HG02642 (cell line): ENCODE results near the gene LATS1.
"Not testable (repeated sequence)": the region's sequence is repeated elsewhere in the genome, so short reads cannot be mapped to it uniquely, and the experiment has no call there.

Experiments
- ATAC-seq: cut with Tn5 transposase; IDR thresholded peaks from one replicate; pipeline ENCODE4 v1.9.1; 2021; ENCODE audit warnings: mild to moderate bottlenecking; ENCODE audit not compliant: unreplicated experiment, poor library complexity

The LATS1 gene

DNA sequence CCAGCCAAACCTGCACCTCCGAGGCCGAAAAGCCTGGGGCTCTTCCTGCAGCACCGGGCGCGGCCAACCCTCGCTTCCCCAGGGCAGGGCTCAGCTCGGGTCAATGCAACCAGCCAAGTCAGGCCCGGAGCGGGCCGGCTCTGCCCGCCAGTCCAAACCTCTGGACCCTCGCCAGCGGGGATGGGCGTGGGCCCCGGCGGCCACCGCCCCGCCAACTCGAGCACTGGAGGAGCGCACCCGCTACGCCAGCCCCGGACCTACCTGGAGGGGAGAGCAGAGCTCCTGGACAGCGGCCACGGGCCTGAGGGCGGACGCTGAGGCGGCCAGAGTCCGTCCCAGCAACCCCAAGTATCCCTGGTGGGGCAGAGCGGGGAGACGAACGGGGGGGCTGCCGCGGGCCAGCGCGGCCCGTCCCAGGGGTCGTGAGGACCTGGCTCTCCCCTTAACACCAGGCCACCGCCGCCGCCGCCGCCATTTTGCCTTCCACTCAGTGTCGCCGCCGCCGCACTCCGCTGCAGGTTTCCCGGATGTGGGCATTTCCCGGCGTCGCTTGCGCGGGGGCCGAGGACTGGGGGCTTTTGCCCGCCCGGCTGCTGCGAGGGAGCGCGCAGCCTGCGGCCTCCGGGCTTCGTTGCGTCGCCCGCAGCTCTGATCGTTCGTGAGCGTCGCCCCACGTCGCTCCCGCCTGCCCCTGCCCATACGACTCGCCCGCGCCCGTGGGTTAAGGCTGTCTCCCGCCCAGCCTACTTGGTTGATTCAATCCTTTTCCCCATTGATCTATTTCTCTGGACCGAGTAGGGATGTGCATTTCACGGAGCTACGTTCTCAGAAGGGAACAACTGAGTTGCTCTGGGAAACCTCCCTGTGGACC, at the start of gene LATS1:
TSS of gene LATS1 (minus strand) at position 514 of the 871 bp plus-strand sequence. CDS start 15,975 bp downstream, outside the sequence.
- ATAC-seq = peak; percentile 92

DNA sequence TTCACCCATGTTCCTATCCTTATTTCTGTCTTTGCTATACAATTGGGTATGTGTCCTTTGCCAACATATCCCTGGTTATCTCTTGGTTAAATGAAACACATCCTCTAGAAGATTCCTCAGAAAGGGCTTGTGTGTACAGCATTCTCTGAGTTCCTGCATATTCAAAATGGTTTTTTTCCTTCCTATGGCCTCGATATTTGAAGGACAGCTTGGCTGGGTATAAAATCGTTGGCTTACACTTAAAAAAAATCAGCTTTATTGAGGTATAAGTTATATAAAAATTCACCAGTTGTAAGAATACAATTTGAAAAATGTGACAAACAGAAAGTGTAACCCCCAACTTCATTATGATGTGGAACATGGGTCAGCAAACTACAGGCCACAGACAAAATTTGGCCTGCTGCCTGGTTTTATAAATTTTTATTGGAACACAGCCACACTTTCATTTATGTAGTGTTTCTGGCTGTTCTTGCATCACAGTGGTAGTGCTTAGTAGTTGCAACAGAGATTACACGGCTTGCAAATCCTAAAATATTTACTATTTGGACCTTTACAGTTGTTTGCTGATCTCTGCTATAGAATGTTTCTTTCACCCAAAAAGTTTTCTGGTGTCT, 48.4 kb upstream of the LATS1 start:
- no peak for ATAC-seq

DNA sequence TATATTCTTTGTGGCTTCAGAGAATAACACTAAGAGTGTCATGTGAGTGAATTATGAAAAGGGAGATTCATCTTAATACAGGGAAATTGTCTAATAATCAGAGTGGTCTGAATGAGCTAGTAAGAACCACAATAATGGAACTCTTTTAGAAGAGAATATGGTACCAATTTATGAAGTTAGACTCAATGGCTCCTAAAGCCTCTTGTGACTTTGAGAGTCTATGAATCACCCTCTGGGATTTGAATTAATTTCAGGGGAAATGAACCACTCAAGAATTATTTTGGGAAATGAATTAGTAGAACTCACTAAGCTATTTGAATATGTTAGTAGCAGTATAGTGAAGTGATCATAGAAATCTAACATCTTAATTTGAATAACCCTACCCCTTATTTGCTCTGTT, 46.0 kb upstream of the LATS1 start:
- no peak for ATAC-seq

DNA sequence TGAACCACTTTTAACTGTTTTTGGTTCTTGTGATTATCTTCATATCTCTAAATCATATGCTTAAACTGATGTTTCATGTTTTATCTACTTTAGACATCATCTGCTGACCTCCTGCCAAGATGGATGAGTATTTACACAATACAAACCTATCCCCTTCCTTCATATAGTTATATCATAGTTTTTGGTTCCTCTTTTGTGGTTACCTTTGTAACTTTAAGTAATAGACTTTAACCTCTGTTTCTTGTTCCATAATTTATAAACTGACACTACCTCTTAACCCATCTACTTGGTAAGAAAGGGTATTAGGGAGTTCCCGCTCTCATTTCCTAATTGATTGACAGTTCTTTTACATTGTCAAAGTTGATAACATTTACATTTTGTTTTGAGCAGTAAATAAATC, 43.5 kb upstream of the LATS1 start:
- ATAC-seq = peak; percentile 82

DNA sequence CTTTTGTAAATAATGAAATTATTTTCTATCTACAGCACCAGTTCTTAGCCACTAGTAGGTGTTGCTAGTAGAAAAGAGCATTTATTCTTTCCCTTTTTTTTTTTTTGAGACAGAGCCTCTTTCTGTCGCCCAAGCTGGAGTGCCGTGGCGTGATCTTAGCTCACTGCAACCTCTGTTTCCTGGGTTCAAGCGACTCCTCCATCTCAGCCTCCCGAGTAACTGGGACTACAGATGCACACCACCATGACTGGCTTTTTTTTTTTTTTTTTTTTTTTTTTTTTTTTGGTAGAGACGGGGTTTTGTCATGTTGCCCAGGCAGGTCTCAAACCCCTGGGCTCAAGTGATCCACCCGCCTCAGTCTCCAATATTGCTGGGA, 38.3 kb upstream of the LATS1 start:
- ATAC-seq = no peak

DNA sequence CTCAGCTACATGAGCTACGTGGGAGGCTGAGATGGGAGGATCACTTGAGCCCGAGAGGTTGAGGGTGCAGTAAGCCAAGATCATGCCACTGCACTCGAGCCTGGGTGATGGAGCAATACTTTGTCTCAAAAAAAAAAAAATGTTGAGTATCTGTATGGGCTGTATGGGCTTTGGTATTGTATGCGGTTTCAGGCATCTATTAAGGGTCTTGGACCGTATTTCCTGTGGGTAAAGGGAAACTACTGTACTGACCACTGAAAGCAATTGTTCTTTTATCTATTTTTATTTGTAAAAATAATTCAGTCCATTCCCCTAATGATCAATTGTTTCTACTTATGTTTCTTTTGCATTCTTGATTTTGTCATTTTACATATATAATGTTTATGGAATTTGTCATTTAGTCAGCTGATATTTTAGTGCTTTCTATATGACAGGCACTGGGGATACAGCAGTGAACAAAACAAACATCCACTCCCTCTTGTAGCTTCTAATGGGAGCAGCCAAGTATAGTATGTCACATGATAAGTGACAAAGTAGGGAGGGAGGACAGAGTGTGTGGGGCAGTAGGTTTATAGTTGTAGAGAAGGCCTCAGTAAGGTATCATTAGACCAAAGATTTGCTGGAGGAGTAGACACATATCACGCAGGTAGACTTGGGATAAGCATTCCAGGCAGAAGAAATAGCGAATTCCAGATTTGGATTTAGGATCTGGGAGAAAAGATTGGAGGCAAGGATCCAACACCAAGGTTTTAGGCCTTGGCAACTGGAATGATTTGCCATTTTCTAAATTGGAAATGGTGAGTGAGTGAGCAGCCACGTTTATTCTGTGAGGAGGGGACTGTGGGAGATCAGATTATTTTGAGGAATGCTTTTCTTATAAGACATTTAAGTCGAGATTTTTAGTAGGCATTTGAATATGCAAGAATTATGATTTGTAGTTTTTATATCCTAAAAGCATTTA, 37.7 kb upstream of the LATS1 start:
- peak; percentile 70 for ATAC-seq

DNA sequence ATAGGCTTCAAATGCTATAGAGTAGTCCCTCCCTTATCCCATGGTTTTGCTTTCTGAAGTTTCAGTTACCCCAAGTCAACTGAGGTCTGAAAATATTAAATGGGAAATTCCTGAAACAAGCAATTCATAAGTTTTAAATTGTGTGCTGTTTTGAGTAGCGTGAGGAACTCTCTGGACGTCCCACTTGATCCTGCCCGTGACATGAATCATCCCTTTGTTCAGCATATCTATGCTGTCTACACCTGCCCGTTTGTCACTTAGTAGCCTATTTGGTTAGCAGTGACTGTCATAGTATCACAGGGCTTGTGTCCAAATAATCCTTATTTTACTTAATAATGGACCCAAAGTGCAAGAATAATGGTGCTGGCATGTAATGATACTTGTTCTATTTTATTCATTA, 36.6 kb upstream of the LATS1 start:
- no peak for ATAC-seq

DNA sequence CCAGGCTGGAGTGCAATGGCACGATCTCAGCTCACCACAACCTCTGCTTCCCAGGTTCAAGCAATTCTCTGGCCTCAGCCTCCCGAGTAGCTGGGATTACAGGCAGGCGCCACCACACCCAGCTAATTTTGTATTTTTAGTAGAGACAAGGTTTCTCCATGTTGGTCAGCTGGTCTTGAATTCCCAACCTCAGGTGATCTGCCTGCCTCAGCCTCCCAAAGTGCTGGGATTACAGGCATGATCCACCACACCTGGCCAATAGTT, 35.4 kb upstream of the LATS1 start:
- ATAC-seq = not testable (repeated sequence)

DNA sequence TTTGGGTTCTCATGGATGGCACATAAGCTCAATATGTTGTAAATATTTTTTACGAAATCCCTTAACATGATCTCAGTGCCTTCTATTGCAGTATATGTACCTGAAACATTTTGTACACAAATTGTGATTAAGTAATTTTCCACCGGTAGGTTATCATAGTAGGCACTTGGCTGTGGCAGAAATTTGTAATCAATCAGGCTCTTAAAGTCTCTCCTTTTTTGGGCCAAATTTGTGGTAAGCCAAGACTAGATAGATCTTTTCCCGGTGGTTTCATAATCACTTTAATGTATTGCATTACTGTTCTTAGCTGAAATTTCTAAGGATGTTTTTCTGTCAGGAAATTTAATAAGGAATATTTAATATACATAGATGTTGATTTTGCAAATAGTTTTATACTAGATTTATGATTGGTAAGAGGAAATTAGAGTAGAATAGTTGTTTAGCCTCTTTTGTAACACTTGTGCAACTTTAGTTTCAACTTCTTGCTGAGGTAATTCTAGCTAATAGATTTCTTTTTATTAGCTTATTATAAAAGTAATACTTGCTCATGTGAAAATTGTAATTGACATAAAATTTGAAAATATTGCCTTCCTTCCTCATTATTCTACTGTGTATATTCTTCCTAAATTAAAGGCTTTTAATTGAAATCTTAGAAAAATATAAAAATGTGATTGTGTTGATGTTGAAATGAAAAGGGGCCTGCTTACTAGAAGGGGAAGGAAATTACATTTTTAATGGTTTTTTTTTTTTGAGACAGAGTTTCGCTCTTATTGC, 34.9 kb upstream of the LATS1 start:
- ATAC-seq = no peak

DNA sequence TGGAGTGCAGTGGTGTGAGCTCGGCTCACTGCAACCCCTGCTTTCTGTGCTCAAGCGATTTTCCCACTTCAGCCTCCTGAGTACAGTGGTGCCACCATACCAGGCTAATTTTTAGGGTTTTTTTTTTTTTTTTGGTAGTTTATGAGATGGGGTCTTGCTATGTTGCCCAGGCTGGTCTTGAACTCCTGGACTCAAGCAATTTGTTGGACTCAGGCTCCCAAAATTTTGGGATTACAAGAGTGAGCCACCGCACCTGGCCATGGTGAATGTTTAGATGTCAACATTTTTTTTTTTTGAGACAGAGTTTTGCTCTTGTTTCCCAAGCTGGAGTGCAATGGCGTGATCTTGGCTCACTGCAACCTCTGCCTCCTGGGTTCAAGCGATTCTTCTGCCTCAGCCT, 34.0 kb upstream of the LATS1 start:
- ATAC-seq = not testable (repeated sequence)

DNA sequence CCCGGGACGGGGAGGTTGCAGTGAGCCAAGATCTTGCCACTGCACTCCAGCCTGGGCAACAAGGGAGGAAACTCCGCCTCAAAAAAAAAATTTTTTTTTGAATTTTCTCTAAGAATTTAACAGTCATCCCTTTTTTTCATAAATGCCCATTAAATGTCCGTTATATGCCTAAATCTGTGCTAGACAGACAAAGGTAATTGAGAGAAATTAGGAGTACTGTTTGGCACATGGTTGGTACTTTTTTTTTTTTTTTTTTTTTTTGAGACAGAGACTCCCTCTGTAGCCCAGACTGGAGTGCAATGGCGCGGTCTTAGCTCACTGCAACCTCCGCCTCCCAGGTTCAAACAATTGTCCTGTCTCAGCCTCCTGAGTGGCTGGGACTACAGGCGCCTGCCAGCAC, 33.3 kb upstream of the LATS1 start:
- ATAC-seq = no peak

DNA sequence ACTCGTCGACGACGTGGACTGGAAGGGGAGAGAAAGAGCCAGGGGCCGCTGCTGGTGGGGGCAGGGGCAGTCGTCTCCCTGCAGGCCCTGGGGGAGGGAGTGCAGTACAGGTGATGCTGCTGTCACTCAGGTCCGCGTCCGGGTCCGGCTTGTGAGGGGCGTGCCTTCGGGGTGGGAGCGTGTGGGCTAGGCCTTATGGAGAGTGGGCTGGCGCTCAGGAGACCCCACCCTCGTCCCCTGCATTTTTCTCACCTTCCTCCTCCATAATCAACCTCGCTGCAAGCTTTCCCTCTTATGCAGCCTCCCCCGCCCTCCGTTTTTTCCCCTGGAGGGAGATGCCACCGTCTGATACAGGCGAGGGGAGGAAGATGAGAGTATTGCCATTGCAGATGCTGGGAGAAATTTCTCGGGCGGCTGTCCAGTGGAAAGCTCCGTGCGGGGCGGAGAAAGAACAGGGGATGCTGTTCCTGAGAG, 32.3 kb upstream of the LATS1 start:
- peak; percentile 38 for ATAC-seq

DNA sequence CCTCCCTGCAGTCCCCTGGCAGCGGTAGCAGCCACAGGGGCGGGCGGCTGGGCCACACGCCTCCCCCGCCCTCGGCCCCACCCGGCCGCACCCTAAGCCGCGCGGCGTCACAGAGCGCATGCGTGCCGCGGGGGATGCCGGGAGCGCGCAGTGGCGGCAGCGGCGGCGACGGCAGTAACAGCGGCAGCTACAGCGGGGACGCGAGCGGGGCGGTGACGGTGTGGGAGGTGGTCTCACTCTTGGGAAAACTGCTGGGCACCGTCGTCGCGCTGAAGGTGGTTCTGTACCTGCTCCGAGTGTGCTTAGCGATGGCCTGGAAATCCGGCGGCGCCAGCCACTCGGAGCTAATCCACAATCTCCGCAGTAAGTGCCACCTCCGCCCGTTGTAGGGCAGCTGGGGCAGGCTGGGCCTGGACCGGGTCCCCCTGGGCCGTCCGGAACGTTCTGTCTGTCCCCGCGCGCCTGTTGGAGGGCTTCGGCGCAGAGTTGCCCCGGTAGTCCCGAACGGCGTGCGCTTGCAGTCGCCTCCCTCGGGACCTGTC, 31.8 kb upstream of the LATS1 start, which contains the start of gene PCMT1:
TSS of gene PCMT1 (plus strand) at position 148 of the 542 bp plus-strand sequence. CDS start at position 309, 161 bp downstream.
- ATAC-seq = peak; percentile 87

DNA sequence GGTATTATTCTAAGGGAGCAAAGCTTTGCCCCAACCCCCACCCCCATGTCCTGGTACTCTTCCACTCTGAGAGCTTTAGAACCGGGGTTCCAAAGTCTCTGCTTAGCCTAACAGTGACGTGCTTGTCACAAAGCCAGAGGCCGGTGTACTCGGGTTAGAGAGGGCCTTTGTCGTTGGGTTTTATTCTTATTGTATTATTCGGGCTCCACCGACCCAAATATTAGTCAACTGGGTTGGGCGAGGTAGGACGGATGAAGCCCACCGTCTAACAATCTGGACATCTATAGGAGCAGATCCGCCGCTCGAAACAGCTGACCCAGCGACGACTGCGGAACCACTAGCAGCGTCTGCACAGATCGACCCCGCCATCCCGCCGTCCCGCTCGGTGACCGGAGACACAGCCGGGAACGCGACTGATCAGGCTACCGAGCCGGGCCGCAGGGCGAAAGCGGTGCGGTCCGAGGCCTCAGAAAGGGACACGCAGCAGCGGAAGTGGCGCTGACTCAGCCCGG, 31.2 kb upstream of the LATS1 start:
- ATAC-seq = peak; percentile 1

DNA sequence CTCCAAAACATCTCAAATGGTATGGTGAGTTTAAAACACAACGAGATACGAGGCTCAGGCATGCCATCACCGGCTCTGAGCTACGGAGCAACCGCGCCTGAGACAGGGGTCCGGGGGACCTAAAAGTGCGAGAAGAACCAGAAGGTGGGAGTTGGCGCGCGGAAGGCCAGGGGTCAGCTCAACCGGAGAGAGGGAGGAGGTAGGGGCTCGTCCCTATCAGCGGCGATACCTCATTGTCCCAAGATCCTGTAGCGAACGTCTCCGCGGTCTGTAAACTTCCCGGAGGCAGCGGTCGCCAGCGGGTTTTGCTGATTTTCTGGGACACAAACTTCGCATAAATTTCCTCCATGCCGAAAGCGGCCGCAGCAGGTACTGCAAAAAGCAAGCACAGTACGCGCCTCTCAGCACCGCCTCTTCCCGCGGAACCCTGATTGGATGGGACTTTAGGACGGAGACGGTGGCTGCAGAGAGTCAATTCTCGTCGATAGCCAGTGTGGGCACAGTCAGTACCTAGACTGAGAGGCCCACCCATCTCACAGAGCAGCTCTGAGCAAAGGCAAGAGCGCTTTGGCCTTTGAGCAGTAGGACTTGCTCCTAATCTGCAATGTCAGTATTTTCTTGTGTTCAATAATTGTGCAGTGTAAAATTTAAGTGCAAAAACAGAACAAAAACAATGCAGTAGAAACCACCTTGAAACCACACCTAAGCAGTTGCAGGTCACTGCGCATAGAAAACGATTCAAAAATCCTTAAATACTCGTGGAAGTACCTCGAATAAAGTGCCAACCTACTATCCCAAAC, 28.4 kb upstream of the LATS1 start, which contains the start of gene NUP43:
TSS of gene NUP43 (minus strand) at position 383 of the 800 bp plus-strand sequence. CDS start at position 349, 34 bp downstream.
- ATAC-seq = peak; percentile 52

DNA sequence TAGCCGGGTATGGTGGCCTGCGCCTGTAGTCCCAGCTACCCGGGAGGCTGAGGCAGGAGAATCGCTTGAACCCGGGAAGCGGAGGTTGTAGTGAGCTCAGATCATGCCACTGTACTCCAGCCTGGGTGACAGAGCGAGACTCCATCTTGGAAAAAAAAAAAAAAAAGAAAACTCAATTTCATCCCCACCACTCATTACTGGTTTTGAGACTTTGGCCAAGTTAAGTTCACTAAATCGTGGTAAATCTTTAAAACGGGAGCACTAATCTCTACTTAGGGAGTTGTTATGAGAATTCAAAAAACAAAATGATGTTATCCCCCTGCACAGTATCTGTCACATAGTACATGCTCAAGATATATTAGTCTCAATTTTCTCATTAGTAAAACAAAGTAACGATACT, 27.4 kb upstream of the LATS1 start:
- not testable (repeated sequence) for ATAC-seq

DNA sequence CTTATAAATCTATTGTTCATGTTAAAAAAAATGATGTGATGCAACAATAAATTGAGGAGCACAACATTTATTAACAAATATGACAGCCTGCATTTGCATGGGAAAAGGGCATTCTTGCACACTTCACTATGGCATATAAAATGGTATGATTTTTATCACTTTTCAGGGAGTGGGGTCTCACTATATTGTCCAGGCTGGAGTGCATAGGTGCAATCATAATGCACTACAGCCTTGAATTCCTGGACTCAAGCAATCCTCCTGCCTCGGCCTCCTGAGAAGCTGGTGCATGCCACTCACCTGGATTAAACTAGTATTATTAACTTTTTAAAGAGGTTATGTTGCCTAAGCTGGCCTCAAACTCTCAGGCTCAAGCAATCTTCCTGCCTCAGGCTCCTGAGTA, 17.0 kb upstream of the LATS1 start:
- ATAC-seq = no peak

DNA sequence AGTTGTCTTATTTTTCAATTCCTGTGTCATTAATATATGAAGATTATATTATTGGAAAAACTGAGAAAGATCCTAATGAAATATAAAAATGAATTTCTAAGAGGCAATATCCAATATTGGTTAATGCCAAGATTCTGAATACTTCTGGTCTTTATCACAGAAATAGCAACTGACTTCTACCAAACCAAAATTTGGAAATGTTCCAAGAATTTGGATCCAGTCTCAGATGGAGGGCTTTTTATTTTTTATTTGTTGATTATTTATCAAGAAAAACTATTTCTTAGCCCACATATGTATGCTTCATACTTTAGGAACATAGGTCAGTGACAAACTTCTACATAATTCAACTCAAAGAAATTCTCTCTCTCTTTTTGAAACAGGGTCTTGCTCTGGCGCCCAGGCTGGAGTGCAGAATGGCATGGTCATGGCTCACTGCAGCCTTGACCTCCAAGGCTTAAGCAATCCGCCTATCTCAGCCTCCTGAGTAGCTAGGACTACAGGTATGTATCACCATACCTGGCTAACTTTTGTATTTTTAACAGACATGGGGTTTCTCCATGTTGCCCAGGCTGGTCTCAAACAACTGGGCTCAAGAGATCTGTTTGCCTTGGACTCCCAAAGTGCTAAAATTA, 15.3 kb upstream of the LATS1 start:
- ATAC-seq = no peak
